H1 (cell line): Measurements from ENCODE around the gene LDLRAD4. TPM values are rescaled to one million over a fixed set of nuclear protein-coding genes. Genes with fewer than 3 reads are reported as not detected.

ENCODE experiments used
- EZH2 ChIP-seq: fragments of 200-600 bp; sonication (generic); IDR thresholded peaks from 2 replicates; pipeline ENCODE4 v1.7.1; 2012; ENCODE audit warnings: low read depth, mild to moderate bottlenecking, moderate library complexity, low read length, inconsistent platforms; ENCODE audit not compliant: severe bottlenecking
- GTF2F1 ChIP-seq: IDR thresholded peaks from 2 replicates; pipeline ENCODE4 v1.6.1; 2012; ENCODE audit warnings: low read depth, low read length, improper control_type of control experiment, borderline replicate concordance
- KDM4A ChIP-seq: IDR thresholded peaks from one replicate; pipeline ENCODE4 v1.7.1; 2012; ENCODE audit warnings: low read depth, mild to moderate bottlenecking, moderate library complexity, low read length, inconsistent platforms; ENCODE audit not compliant: severe bottlenecking
- KDM5A ChIP-seq: fragments of 200-600 bp; IDR thresholded peaks from 2 replicates; pipeline ENCODE4 v1.7.1; 2012; ENCODE audit warnings: mild to moderate bottlenecking, low read length, inconsistent platforms, mixed read lengths
- MAFK ChIP-seq: IDR thresholded peaks from 2 replicates; pipeline ENCODE4 v1.6.1; 2012; ENCODE audit warnings: low read depth, mild to moderate bottlenecking, improper control_type of control experiment, low read length
- NANOG ChIP-seq: IDR thresholded peaks from 2 replicates; pipeline ENCODE4 v1.6.1; 2011; ENCODE audit warnings: low read length, low read depth, mild to moderate bottlenecking, inconsistent platforms; ENCODE audit not compliant: insufficient read depth, poor library complexity, severe bottlenecking
- PHF8 ChIP-seq: fragments of 200-600 bp; sonication (generic); conservative IDR thresholded peaks from 2 replicates; pipeline ENCODE4 v1.7.1; 2012; ENCODE audit warnings: low read depth, mild to moderate bottlenecking, inconsistent platforms, low read length, moderate library complexity
- POLR2A ChIP-seq, 2 experiments: IDR thresholded peaks; 1 replicate in 1 of 2; 2 replicates in 1 of 2; pipeline ENCODE4 v1.6.1; 2011; ENCODE audit warnings: low read depth in 2 of 2, low read length in 2 of 2, mild to moderate bottlenecking in 2 of 2; ENCODE audit errors: control extremely low read depth in 1 of 2
- POLR2AphosphoS5 ChIP-seq: IDR thresholded peaks from 2 replicates; pipeline ENCODE4 v1.6.1; 2011; ENCODE audit warnings: low read depth, low read length
- POU5F1 ChIP-seq: IDR thresholded peaks from 2 replicates; pipeline ENCODE4 v1.6.1; 2011; ENCODE audit warnings: low read depth, mild to moderate bottlenecking, low read length, moderate library complexity
- SP2 ChIP-seq: IDR thresholded peaks from 2 replicates; pipeline ENCODE4 v1.6.1; 2012; ENCODE audit warnings: mild to moderate bottlenecking, low read length, inconsistent platforms
- SRF ChIP-seq: IDR thresholded peaks from 2 replicates; pipeline ENCODE4 v1.6.1; 2011; ENCODE audit warnings: mild to moderate bottlenecking, low read depth, low read length, moderate library complexity
- polyA plus RNA-seq, 7 experiments: library from polyadenylated mRNA; depleted of rRNA in 3 of 7; stranded (reverse) in 5 of 7; unstranded in 2 of 7; fragments of >200 nt in 5 of 7; fragments of 200-250 nt in 2 of 7; gene quantifications; 1 replicate in 5 of 7; 2 replicates in 1 of 7; 4 replicates in 1 of 7; pipeline versions ENCODE4 v1.2.1 to v1.2.3, GENCODE V29; 2011 to 2013; ENCODE audit warnings: missing spikeins in 2 of 7, mixed read lengths in 2 of 7
- total RNA-seq: library from RNA; stranded (reverse); fragmentation: NEBNext Ultra II Directional; extraction: Animal tissue kit (Norgen Biotek cat#: 25700); gene quantifications from 2 replicates; pipeline ENCODE4 v1.2.1, GENCODE V29; 2021
- TF ChIP-seq, protein P1 (sequence below): fragments of 300-600 bp; sonication (generic); IDR thresholded peaks from 2 replicates; pipeline ENCODE4 v1.7.1; 2012; ENCODE audit warnings: low read length, moderate library complexity, mild to moderate bottlenecking, inconsistent platforms; ENCODE audit not compliant: insufficient replicate concordance

The LDLRAD4 gene
- total and polyA plus RNA-seq, 2 of the 8 experiments (the other 6 are each of a cell fraction or from before 2014, with no cell fraction given): 0.77 to 1.4 TPM

DNA sequence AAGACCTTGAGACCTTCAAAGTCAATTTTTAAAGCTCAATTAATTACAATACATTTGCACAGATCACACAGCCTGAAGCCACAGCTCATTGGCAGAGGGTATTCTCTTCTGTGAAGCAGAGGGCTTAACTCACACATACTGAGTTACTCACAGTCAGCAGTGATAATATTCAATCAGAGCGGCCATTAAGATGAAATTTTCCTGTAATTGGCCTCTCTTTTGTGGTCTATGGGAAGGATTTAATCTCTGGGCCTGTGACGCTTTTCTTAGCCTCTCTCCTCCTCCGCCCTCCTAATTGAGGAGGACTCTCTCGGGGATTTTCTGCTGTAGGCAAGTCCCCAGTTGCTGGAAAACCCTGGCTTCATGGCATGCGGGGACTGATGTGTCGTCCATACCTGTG is 12.3 kb upstream of the LDLRAD4 start (continued):
- TF ChIP-seq, protein P1, sequence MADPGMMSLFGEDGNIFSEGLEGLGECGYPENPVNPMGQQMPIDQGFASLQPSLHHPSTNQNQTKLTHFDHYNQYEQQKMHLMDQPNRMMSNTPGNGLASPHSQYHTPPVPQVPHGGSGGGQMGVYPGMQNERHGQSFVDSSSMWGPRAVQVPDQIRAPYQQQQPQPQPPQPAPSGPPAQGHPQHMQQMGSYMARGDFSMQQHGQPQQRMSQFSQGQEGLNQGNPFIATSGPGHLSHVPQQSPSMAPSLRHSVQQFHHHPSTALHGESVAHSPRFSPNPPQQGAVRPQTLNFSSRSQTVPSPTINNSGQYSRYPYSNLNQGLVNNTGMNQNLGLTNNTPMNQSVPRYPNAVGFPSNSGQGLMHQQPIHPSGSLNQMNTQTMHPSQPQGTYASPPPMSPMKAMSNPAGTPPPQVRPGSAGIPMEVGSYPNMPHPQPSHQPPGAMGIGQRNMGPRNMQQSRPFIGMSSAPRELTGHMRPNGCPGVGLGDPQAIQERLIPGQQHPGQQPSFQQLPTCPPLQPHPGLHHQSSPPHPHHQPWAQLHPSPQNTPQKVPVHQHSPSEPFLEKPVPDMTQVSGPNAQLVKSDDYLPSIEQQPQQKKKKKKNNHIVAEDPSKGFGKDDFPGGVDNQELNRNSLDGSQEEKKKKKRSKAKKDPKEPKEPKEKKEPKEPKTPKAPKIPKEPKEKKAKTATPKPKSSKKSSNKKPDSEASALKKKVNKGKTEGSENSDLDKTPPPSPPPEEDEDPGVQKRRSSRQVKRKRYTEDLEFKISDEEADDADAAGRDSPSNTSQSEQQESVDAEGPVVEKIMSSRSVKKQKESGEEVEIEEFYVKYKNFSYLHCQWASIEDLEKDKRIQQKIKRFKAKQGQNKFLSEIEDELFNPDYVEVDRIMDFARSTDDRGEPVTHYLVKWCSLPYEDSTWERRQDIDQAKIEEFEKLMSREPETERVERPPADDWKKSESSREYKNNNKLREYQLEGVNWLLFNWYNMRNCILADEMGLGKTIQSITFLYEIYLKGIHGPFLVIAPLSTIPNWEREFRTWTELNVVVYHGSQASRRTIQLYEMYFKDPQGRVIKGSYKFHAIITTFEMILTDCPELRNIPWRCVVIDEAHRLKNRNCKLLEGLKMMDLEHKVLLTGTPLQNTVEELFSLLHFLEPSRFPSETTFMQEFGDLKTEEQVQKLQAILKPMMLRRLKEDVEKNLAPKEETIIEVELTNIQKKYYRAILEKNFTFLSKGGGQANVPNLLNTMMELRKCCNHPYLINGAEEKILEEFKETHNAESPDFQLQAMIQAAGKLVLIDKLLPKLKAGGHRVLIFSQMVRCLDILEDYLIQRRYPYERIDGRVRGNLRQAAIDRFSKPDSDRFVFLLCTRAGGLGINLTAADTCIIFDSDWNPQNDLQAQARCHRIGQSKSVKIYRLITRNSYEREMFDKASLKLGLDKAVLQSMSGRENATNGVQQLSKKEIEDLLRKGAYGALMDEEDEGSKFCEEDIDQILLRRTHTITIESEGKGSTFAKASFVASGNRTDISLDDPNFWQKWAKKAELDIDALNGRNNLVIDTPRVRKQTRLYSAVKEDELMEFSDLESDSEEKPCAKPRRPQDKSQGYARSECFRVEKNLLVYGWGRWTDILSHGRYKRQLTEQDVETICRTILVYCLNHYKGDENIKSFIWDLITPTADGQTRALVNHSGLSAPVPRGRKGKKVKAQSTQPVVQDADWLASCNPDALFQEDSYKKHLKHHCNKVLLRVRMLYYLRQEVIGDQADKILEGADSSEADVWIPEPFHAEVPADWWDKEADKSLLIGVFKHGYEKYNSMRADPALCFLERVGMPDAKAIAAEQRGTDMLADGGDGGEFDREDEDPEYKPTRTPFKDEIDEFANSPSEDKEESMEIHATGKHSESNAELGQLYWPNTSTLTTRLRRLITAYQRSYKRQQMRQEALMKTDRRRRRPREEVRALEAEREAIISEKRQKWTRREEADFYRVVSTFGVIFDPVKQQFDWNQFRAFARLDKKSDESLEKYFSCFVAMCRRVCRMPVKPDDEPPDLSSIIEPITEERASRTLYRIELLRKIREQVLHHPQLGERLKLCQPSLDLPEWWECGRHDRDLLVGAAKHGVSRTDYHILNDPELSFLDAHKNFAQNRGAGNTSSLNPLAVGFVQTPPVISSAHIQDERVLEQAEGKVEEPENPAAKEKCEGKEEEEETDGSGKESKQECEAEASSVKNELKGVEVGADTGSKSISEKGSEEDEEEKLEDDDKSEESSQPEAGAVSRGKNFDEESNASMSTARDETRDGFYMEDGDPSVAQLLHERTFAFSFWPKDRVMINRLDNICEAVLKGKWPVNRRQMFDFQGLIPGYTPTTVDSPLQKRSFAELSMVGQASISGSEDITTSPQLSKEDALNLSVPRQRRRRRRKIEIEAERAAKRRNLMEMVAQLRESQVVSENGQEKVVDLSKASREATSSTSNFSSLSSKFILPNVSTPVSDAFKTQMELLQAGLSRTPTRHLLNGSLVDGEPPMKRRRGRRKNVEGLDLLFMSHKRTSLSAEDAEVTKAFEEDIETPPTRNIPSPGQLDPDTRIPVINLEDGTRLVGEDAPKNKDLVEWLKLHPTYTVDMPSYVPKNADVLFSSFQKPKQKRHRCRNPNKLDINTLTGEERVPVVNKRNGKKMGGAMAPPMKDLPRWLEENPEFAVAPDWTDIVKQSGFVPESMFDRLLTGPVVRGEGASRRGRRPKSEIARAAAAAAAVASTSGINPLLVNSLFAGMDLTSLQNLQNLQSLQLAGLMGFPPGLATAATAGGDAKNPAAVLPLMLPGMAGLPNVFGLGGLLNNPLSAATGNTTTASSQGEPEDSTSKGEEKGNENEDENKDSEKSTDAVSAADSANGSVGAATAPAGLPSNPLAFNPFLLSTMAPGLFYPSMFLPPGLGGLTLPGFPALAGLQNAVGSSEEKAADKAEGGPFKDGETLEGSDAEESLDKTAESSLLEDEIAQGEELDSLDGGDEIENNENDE: no peak
- TF ChIP-seq MAFK (no peak), POLR2A (IDR thresholded peaks at IDR 0.05; ENCODE audit: control extremely low read depth in 1 of 2, low read depth in 2 of 2, low read length in 2 of 2) (no peak), SRF (no peak), KDM5A (no peak), POU5F1 (no peak), GTF2F1 (no peak), POLR2AphosphoS5 (no peak), EZH2 (no peak), KDM4A (no peak), SP2 (no peak), PHF8 (no peak), NANOG (no peak)
